Astrocyte (in vitro differentiated cells and primary cell): ENCODE data around the gene ACTL7A. TPM values are rescaled to one million over a fixed set of nuclear protein-coding genes. Genes with fewer than 3 reads are reported as not detected.
"Not testable (repeated sequence)": the region's sequence is repeated elsewhere in the genome, so short reads cannot be mapped to it uniquely, and the experiment has no call there.

Experiments
- DNase-seq: peaks from one replicate; pipeline ENCODE4 v3.0.0-alpha.2; 2010; ENCODE audit warnings: low read depth
- FAIRE-seq: peaks from 2 replicates; lab custom pipeline; 2011; peaks lifted over from hg19 to GRCh38; lab: Jason Lieb, UNC
- H2AFZ ChIP-seq: 2 replicates; pipeline ENCODE4 v1.6.0; 2012; ENCODE audit warnings: low read depth, low read length, inconsistent platforms
- H3K27ac ChIP-seq: 2 replicates; pipeline ENCODE4 v1.5.1; 2011; ENCODE audit warnings: low read depth, low read length, inconsistent platforms
- H3K27me3 ChIP-seq: 2 replicates; pipeline ENCODE4 v1.6.0; 2011; ENCODE audit warnings: low read length, inconsistent platforms; ENCODE audit not compliant: insufficient read depth
- H3K36me3 ChIP-seq: 2 replicates; pipeline ENCODE4 v1.5.1; 2011; ENCODE audit warnings: low read length, inconsistent platforms; ENCODE audit not compliant: insufficient read depth
- H3K4me1 ChIP-seq: 2 replicates; pipeline ENCODE4 v1.5.1; 2011; ENCODE audit warnings: low read length, inconsistent platforms; ENCODE audit not compliant: insufficient read depth
- H3K4me2 ChIP-seq: 2 replicates; pipeline ENCODE4 v1.6.0; 2012; ENCODE audit warnings: low read length, inconsistent platforms
- H3K4me3 ChIP-seq: 2 replicates; pipeline ENCODE4 v1.5.1; 2011; ENCODE audit warnings: low read depth, mild to moderate bottlenecking, low read length, inconsistent platforms; ENCODE audit not compliant: insufficient read depth
- H3K79me2 ChIP-seq: 2 replicates; pipeline ENCODE4 v1.6.0; 2012; ENCODE audit warnings: mild to moderate bottlenecking, low read length, inconsistent platforms; ENCODE audit not compliant: insufficient read depth
- H3K9ac ChIP-seq: 2 replicates; pipeline ENCODE4 v1.6.0; 2012; ENCODE audit warnings: mild to moderate bottlenecking, low read length, inconsistent platforms
- H3K9me3 ChIP-seq: 2 replicates; pipeline ENCODE4 v1.5.1; 2012; ENCODE audit warnings: low read depth, mild to moderate bottlenecking, low read length, inconsistent platforms; ENCODE audit not compliant: insufficient read depth
- H4K20me1 ChIP-seq: 2 replicates; pipeline ENCODE4 v1.6.0; 2012; ENCODE audit warnings: low read length, inconsistent platforms; ENCODE audit not compliant: insufficient read depth
- H3K27ac Mint-ChIP-seq: one replicate; pipeline ENCODE4 v1.8.0; 2021; ENCODE audit warnings: mild to moderate bottlenecking, mixed read lengths; ENCODE audit not compliant: unreplicated experiment
- H3K27me3 Mint-ChIP-seq: one replicate; pipeline ENCODE4 v1.8.0; 2021; ENCODE audit warnings: low read depth, mixed read lengths; ENCODE audit not compliant: unreplicated experiment
- H3K36me3 Mint-ChIP-seq: one replicate; pipeline ENCODE4 v1.8.0; 2021; ENCODE audit warnings: low read depth, mixed read lengths; ENCODE audit not compliant: unreplicated experiment
- H3K4me1 Mint-ChIP-seq: one replicate; pipeline ENCODE4 v1.8.0; 2021; ENCODE audit warnings: low read depth, mixed read lengths; ENCODE audit not compliant: unreplicated experiment
- H3K4me3 Mint-ChIP-seq: one replicate; pipeline ENCODE4 v1.8.0; 2021; ENCODE audit warnings: mild to moderate bottlenecking, moderate library complexity, mixed read lengths; ENCODE audit not compliant: unreplicated experiment
- H3K9me3 Mint-ChIP-seq: one replicate; pipeline ENCODE4 v1.8.0; 2021; ENCODE audit warnings: mild to moderate bottlenecking, mixed read lengths; ENCODE audit not compliant: unreplicated experiment
- CTCF ChIP-seq: IDR thresholded peaks from 2 replicates; pipeline ENCODE4 v1.5.1; 2011; ENCODE audit warnings: low read depth, mild to moderate bottlenecking, inconsistent platforms, low read length, moderate library complexity; ENCODE audit not compliant: insufficient read depth
- EZH2 ChIP-seq: IDR thresholded peaks from 2 replicates; pipeline ENCODE4 v1.6.1; 2012; ENCODE audit warnings: mild to moderate bottlenecking, low read length, inconsistent platforms; ENCODE audit not compliant: insufficient read depth
- total RNA-seq: library from RNA; stranded (reverse); gene quantifications from 2 replicates; pipeline ENCODE4 v1.2.1, GENCODE V29; 2021

ACTL7A gene
- total RNA-seq, 1 donor from 2014 or later, result not detected

GRCh38 chr9:108897324-108898096, 35.4 kb downstream of the ACTL7A start:
- Mint-ChIP-seq H3K4me3 (no peak overlapping the region), H3K4me1 (no peaks in the 10 kb centered on the region), H3K9me3 (no peaks in the 10 kb centered on the region), H3K36me3 (peaks cover 19% of the 10 kb centered on the region), H3K27me3 (no peaks in the 10 kb centered on the region), H3K27ac (no peak overlapping the region)
- peaks cover 29% of the 10 kb centered on the region for H3K36me3 ChIP-seq
- H2AFZ ChIP-seq, result no peak overlapping the region
- no peak for TF ChIP-seq EZH2
- TF ChIP-seq CTCF, result no peak
- no peak overlapping the region for H3K4me2 ChIP-seq
- H3K27ac ChIP-seq, result no peak overlapping the region
- H3K9me3 ChIP-seq, result no peaks in the 10 kb centered on the region
- no peaks in the 10 kb centered on the region for H3K79me2 ChIP-seq
- no peaks in the 10 kb centered on the region for H4K20me1 ChIP-seq
- no peaks in the 10 kb centered on the region for H3K27me3 ChIP-seq
- FAIRE-seq, result no peak
- no peak overlapping the region for H3K9ac ChIP-seq
- no peaks in the 10 kb centered on the region for H3K4me1 ChIP-seq
- DNase-seq, result no peak
- no peak overlapping the region for H3K4me3 ChIP-seq

GRCh38 chr9:108899023-108899695, 37.1 kb downstream of the ACTL7A start:
- not testable (repeated sequence) for H3K9me3 Mint-ChIP-seq
- H3K36me3 ChIP-seq, result peaks cover 36% of the 10 kb centered on the region
- H3K36me3 Mint-ChIP-seq, result peaks cover 18% of the 10 kb centered on the region

GRCh38 chr9:108900176-108900575, 38.1 kb downstream of the ACTL7A start:
- peaks cover 36% of the 10 kb centered on the region for H3K36me3 ChIP-seq
- H3K27me3 Mint-ChIP-seq, result no peaks in the 10 kb centered on the region
- TF ChIP-seq CTCF, result no peak
- no peak for TF ChIP-seq EZH2

More at GRCh38 chr9:108899023-108899695, 37.1 kb downstream of the ACTL7A start:
- not testable (repeated sequence) for H3K27me3 ChIP-seq, H2AFZ ChIP-seq, H3K27ac Mint-ChIP-seq, H3K9me3 ChIP-seq, H3K4me1 ChIP-seq, H3K4me2 ChIP-seq, DNase-seq, H3K27me3 Mint-ChIP-seq, H3K27ac ChIP-seq, H3K9ac ChIP-seq, H3K4me1 Mint-ChIP-seq, H3K79me2 ChIP-seq, FAIRE-seq, H4K20me1 ChIP-seq, H3K4me3 Mint-ChIP-seq, H3K4me3 ChIP-seq

More at GRCh38 chr9:108900176-108900575, 38.1 kb downstream of the ACTL7A start:
- peaks cover 15% of the 10 kb centered on the region for H3K36me3 Mint-ChIP-seq
- no peaks in the 10 kb centered on the region for H3K9me3 Mint-ChIP-seq
- Histone ChIP-seq H3K79me2 (no peaks in the 10 kb centered on the region), H3K9me3 (no peaks in the 10 kb centered on the region), H2AFZ (no peak overlapping the region), H3K27me3 (no peaks in the 10 kb centered on the region), H4K20me1 (no peaks in the 10 kb centered on the region), H3K4me3 (no peak overlapping the region), H3K27ac (no peak overlapping the region), H3K4me2 (no peak overlapping the region), H3K4me1 (no peaks in the 10 kb centered on the region), H3K9ac (no peak overlapping the region)
- no peak overlapping the region for H3K27ac Mint-ChIP-seq
- H3K4me3 Mint-ChIP-seq, result no peak overlapping the region
- DNase-seq, result no peak
- FAIRE-seq, result no peak
- no peaks in the 10 kb centered on the region for H3K4me1 Mint-ChIP-seq
